CD4-positive, alpha-beta T cell (primary cell): ENCODE results near the gene JAM2. TPM values are rescaled to one million over a fixed set of nuclear protein-coding genes. Genes with fewer than 3 reads are reported as not detected.

Experiments
- ATAC-seq: fragments of 200-7000 bp; cut with Tn5 transposase; one replicate; pipeline ENCODE4 v1.10.0; 2022; ENCODE audit warnings: mild to moderate bottlenecking; ENCODE audit not compliant: poor library complexity
- CTCF ChIA-PET: fragments of 350-600 bp; sonication (Branson Sonifier 250); formaldehyde crosslinking; loops from one replicate; lab custom pipeline; 2021; ENCODE audit warnings: antibody characterized with exemption, inconsistent platforms; lab: Charles Lee
- POLR2A ChIA-PET: fragments of 350-600 bp; sonication (Branson Sonifier 250); formaldehyde crosslinking; loops from one replicate; lab custom pipeline; 2021; ENCODE audit warnings: antibody characterized with exemption, inconsistent platforms; lab: Charles Lee
- DNase-seq, 14 experiments: peaks; one replicate each; pipeline ENCODE4 v3.0.0-alpha.2; 2013 to 2020; ENCODE audit warnings: mixed read lengths in 2 of 14
- H3K27ac ChIP-seq, 2 donors: one replicate each; pipeline versions ENCODE4 v1.5.1 to v1.7.0; 2013; ENCODE audit warnings: low read length in 2 of 2, low read depth in 1 of 2, mild to moderate bottlenecking in 1 of 2
- H3K27me3 ChIP-seq, 2 experiments: 1 replicate in 1 of 2; 2 replicates in 1 of 2; pipeline versions ENCODE4 v1.6.1 to v1.7.0; 2013; ENCODE audit warnings: low read length in 2 of 2, control low read depth in 1 of 2, mild to moderate bottlenecking in 1 of 2, moderate library complexity in 1 of 2; ENCODE audit not compliant: insufficient read depth in 2 of 2, control insufficient read depth in 1 of 2
- H3K36me3 ChIP-seq: one replicate; pipeline ENCODE4 v1.6.1; 2013; ENCODE audit warnings: low read length, control low read depth; ENCODE audit not compliant: insufficient read depth
- H3K4me1 ChIP-seq: one replicate; pipeline ENCODE4 v1.6.1; 2013; ENCODE audit warnings: low read length, control low read depth; ENCODE audit not compliant: insufficient read depth
- H3K4me3 ChIP-seq: one replicate; pipeline ENCODE4 v1.5.1; 2013; ENCODE audit warnings: mild to moderate bottlenecking, low read length, moderate library complexity
- H3K9me3 ChIP-seq, 2 experiments: 1 replicate in 1 of 2; 2 replicates in 1 of 2; pipeline versions ENCODE4 v1.6.1 to v1.7.0; 2013; ENCODE audit warnings: low read length in 2 of 2, mild to moderate bottlenecking in 2 of 2, control low read depth in 1 of 2, moderate library complexity in 1 of 2; ENCODE audit not compliant: control insufficient read depth in 1 of 2, insufficient read depth in 1 of 2
- H3K27ac Mint-ChIP-seq: one replicate; pipeline ENCODE4 v1.8.0; 2020; ENCODE audit warnings: mixed read lengths
- H3K27me3 Mint-ChIP-seq: one replicate; pipeline ENCODE4 v1.8.0; 2021; ENCODE audit warnings: mixed read lengths
- H3K36me3 Mint-ChIP-seq: one replicate; pipeline ENCODE4 v1.8.0; 2021; ENCODE audit warnings: low read depth, mixed read lengths
- H3K4me1 Mint-ChIP-seq: one replicate; pipeline ENCODE4 v1.8.0; 2021; ENCODE audit warnings: low read depth, mixed read lengths
- H3K4me3 Mint-ChIP-seq: one replicate; pipeline ENCODE4 v1.8.0; 2020; ENCODE audit warnings: mild to moderate bottlenecking, mixed read lengths
- H3K9me3 Mint-ChIP-seq: one replicate; pipeline ENCODE4 v1.8.0; 2020; ENCODE audit warnings: mixed read lengths
- intact Hi-C, 2 experiments: fragments of 100-400 bp; cut with DNase I in 1 of 2; cut with micrococcal nuclease in 1 of 2; formaldehyde crosslinking; loops; one replicate each; pipeline versions ENCODE4 v1.15.1 to v1.9.0; 2023 to 2025; cut with DNase I, micrococcal nuclease
- polyA plus RNA-seq, 2 donors: library from polyadenylated mRNA; unstranded; fragments of 120-200 nt; gene quantifications; one replicate each; pipeline ENCODE4 v1.2.1, GENCODE V29; 2013
- total RNA-seq, 174 experiments: library from RNA in 2 of 174; stranded (reverse) in 2 of 174; gene quantifications; one replicate each; pipeline ENCODE4 v1.2.3 and lab custom pipeline; 2021 to 2026
- TF ChIP-seq, protein P1 (sequence below): fragments of 200-600 bp; IDR thresholded peaks from one replicate; pipeline ENCODE4 v1.8.0; 2022; ENCODE audit warnings: antibody characterized with exemption, mild to moderate bottlenecking

The JAM2 gene, protein sequence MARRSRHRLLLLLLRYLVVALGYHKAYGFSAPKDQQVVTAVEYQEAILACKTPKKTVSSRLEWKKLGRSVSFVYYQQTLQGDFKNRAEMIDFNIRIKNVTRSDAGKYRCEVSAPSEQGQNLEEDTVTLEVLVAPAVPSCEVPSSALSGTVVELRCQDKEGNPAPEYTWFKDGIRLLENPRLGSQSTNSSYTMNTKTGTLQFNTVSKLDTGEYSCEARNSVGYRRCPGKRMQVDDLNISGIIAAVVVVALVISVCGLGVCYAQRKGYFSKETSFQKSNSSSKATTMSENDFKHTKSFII
- total RNA-seq, result not detected
- polyA plus RNA-seq (2013, experiment 1 of 2), result 0.19 TPM
- polyA plus RNA-seq (2013, experiment 2 of 2), result 0.65 TPM
- total RNA-seq (lab: John Stamatoyannopoulos, UW), result 0 to 1.2 (median 0.23) reads per million in 172 experiments

DNA sequence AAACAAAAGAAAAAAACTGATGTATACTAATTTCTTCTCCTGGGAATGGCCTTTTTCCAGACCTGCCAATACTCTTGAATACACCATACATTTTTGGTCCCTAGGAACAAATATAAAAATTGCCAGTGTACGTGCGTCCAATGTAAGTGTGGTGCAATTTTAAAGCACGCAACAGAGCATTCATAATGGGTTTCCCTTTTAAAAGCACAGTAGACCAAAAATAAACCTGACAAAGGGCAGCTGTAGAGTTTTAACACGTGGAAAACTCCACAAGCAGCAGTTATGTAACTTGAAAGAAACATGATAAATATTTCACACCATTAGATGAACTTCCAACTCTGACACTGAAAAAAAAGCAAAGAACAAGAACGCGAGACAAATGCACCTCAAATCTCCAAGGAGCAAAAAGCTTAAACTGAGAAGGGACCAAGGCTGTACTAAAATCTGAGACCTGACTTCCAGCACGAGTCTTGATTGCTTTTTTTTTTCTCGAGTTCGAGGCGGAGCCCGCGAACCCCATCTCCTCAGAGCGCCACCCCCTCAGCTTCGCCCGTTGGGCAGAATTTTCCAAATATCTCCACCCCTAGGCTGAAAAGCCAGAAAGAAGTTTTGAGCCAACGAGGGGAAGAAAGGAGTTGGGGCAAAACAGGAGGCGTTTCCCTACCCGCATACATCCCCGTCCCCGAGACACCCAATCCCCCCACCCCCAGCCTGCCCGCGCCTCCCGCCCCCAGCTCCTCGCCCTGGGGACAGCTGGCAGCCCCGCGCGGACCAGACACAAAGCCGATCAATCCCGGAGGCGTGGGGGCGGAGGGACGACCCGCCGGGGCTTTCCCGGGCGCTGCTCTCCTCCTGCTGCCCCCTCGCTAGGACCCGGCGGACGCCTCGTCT is at the start of gene JAM2:
TSS of gene JAM2 (plus strand) at position 599 of the 891 bp plus-strand sequence. CDS start 564 bp downstream, outside the sequence.
- H3K27me3 Mint-ChIP-seq, result peaks cover 54% of the 10 kb centered on the region

DNA sequence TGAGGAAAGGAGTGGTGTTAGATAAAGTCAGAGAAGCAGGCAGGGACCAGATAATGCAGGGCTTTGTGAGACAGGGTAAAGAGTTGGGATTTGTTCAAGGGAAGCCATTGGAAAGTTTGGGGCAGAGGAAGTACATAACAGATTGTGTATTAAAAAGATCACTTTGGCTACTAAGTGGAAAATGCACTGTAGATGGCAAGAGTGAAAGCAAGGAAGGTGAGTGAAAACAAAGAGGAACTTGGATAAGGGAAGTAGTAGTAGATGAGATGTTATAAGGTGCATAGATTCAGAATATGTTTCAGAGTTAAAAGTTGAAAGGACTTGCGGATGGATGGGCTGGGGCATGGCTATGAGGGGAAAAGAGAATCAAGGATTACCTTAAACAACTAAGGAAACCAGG is 49.2 kb upstream of the JAM2 start:
- no peak overlapping the region for H3K4me3 ChIP-seq
- intact Hi-C loops, result no loop called here
- Mint-ChIP-seq H3K36me3 (peaks cover 94% of the 10 kb centered on the region), H3K4me3 (no peak overlapping the region), H3K27me3 (no peaks in the 10 kb centered on the region), H3K4me1 (peaks cover 56% of the 10 kb centered on the region), H3K27ac (peak overlapping the region; percentile 12), H3K9me3 (no peaks in the 10 kb centered on the region)
- no peaks in the 10 kb centered on the region for H3K4me1 ChIP-seq
- CTCF ChIA-PET, result interaction anchor here (1.0 kb wide), 1 partner anchor 37 kb away, joined by 3 read pairs; no protein-coding TSS in a partner anchor
- TF ChIP-seq, protein P1, sequence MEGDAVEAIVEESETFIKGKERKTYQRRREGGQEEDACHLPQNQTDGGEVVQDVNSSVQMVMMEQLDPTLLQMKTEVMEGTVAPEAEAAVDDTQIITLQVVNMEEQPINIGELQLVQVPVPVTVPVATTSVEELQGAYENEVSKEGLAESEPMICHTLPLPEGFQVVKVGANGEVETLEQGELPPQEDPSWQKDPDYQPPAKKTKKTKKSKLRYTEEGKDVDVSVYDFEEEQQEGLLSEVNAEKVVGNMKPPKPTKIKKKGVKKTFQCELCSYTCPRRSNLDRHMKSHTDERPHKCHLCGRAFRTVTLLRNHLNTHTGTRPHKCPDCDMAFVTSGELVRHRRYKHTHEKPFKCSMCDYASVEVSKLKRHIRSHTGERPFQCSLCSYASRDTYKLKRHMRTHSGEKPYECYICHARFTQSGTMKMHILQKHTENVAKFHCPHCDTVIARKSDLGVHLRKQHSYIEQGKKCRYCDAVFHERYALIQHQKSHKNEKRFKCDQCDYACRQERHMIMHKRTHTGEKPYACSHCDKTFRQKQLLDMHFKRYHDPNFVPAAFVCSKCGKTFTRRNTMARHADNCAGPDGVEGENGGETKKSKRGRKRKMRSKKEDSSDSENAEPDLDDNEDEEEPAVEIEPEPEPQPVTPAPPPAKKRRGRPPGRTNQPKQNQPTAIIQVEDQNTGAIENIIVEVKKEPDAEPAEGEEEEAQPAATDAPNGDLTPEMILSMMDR, result no peak
- POLR2A ChIA-PET, result no interaction called here
- H3K27me3 ChIP-seq, result no peaks in the 10 kb centered on the region
- ATAC-seq (no peak), DNase-seq (no peak)
- no peaks in the 10 kb centered on the region for H3K9me3 ChIP-seq
- no peak overlapping the region for H3K27ac ChIP-seq
- H3K36me3 ChIP-seq, result peaks cover 72% of the 10 kb centered on the region

More for the DNA sequence above, at the start of gene JAM2:
- Mint-ChIP-seq H3K9me3 (no peaks in the 10 kb centered on the region), H3K4me3 (peak within 1 kb of the TSS; percentile 87), H3K27ac (no peak within 1 kb of the TSS), H3K36me3 (no peaks in the 10 kb centered on the region), H3K4me1 (peaks cover 18% of the 10 kb centered on the region)
- Histone ChIP-seq H3K27ac (no peak within 1 kb of the TSS), H3K4me1 (peaks cover 18% of the 10 kb centered on the region), H3K36me3 (no peaks in the 10 kb centered on the region), H3K27me3 (peaks cover 13 to 17% of the 10 kb centered on the region in 2 experiments), H3K9me3 (no peaks in the 10 kb centered on the region), H3K4me3 (peak within 1 kb of the TSS; percentile 66)
- intact Hi-C loops, result loop anchor here in 1 of 2 experiments (2.0 kb wide), 1 partner anchor 30 kb away; no protein-coding TSS in a partner anchor
- ChIA-PET CTCF (no interaction called here), POLR2A (interaction anchor here (0.6 to 1.4 kb wide), 5 partner anchors 7 to 96 kb away, joined by 3 to 7 read pairs (median 3); partner anchors contain the start of genes ATP5PF, GABPA and MRPL39)
- ATAC-seq (peak; percentile 30), DNase-seq (peak in 7 of 14 experiments; percentile 6 to 59 (median 29))
- TF ChIP-seq, protein P1, result no peak
